Uterus (tissue), 2 donors: Measurements from ENCODE around the gene PMPCA.

Source experiments
- CTCF ChIP-seq, 4 experiments: fragments of 200-600 bp in 2 of 4; fragments of 450-650 bp in 2 of 4; sonication (generic) in 2 of 4; IDR thresholded peaks; one replicate each; pipeline ENCODE4 v1.5.1; 2016 to 2019; ENCODE audit warnings: antibody characterized with exemption in 4 of 4, mild to moderate bottlenecking in 2 of 4, moderate library complexity in 1 of 4
- POLR2A ChIP-seq, 2 donors: fragments of 450-650 bp; IDR thresholded peaks; one replicate each; pipeline ENCODE4 v1.6.1; 2016; ENCODE audit warnings: antibody characterized with exemption in 2 of 2, mild to moderate bottlenecking in 1 of 2, moderate library complexity in 1 of 2

- TF ChIP-seq CTCF (IDR thresholded peaks at IDR 0.05): no peak
- no peak for TF ChIP-seq POLR2A (IDR thresholded peaks at IDR 0.05)
These were observed 52.2 kb downstream of the PMPCA start for GRCh38 chr9:136462664-136463063.
